Measurements from ENCODE around the gene RASSF3. TPM values are rescaled to one million over a fixed set of nuclear protein-coding genes. Genes with fewer than 3 reads are reported as not detected.

RASSF3 gene, protein sequence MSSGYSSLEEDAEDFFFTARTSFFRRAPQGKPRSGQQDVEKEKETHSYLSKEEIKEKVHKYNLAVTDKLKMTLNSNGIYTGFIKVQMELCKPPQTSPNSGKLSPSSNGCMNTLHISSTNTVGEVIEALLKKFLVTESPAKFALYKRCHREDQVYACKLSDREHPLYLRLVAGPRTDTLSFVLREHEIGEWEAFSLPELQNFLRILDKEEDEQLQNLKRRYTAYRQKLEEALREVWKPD
- 17.7 to 23.3 TPM (median 19.4 TPM) in 5 replicates for total RNA-seq (2022; extraction: Qiagen RNA extraction)

DNA sequence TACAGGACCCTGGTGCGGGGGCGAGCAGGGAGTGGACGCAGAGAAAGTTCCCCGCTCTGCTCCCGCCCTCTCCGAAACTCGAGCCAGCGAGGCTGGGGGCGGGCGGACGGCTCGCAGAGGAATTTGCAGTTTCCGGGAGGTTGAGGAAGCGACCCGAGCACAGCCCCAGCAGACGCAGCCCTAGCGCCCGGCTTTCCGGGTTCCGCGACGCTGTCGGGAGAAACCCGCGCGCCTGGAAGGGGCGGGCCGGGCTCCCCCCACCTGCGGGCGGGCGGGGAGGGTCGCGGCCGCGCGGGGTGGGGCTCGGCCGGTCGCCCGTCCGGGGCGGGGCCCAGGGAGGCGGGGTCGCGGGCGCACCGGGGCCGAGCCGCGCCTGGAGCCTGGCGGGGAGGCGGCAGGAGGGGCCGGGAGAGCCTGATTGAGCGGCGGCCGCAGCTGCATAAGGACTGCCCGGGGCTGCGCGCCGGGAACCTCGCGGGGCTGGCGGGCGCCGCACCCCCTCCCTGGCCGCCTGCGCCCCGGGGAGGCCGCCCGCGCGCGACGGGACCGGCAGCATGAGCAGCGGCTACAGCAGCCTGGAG lies at the start of gene RASSF3:
RASSF3 (plus strand) TSS at position 417 of the 581 bp plus-strand sequence; CDS start at position 555, 138 bp downstream.

Other genes with a start within 250 kb of the RASSF3 start
- gene C12orf56, start 219.7 kb upstream of the RASSF3 start, total RNA-seq (2022; extraction: Qiagen RNA extraction) = 0.02 to 0.17 TPM (median 0.05 TPM) in 4 of 5 replicates, not detected in the other
- gene XPOT, start 206.1 kb upstream of the RASSF3 start, total RNA-seq (2022; extraction: Qiagen RNA extraction) = 37.9 to 44.6 TPM (median 40.2 TPM) in 5 replicates
- gene TBK1, start 158.4 kb upstream of the RASSF3 start, total RNA-seq (2022; extraction: Qiagen RNA extraction) = 18.1 to 24.5 TPM (median 21.8 TPM) in 5 replicates
- 47.6 to 58.8 TPM (median 51.3 TPM) in 5 replicates for gene GNS, start 148.9 kb downstream of the RASSF3 start, total RNA-seq (2022; extraction: Qiagen RNA extraction)
- 0.81 to 1.4 TPM (median 1.2 TPM) in 5 replicates for gene TBC1D30, start 214.2 kb downstream of the RASSF3 start, total RNA-seq (2022; extraction: Qiagen RNA extraction)

Measured in A549 treated with AZD2906 at 1 μM for 4 hours (cell line).